Measurements from ENCODE around the gene PLEK2. TPM values are rescaled to one million over a fixed set of nuclear protein-coding genes. Genes with fewer than 3 reads are reported as not detected.
A peak's percentile ranks its signal among the peaks of the same experiment; 100 is the strongest.

PLEK2 gene
- total RNA-seq, 2 donors from 2014 or later = 1.6 to 2.0 TPM

DNA sequence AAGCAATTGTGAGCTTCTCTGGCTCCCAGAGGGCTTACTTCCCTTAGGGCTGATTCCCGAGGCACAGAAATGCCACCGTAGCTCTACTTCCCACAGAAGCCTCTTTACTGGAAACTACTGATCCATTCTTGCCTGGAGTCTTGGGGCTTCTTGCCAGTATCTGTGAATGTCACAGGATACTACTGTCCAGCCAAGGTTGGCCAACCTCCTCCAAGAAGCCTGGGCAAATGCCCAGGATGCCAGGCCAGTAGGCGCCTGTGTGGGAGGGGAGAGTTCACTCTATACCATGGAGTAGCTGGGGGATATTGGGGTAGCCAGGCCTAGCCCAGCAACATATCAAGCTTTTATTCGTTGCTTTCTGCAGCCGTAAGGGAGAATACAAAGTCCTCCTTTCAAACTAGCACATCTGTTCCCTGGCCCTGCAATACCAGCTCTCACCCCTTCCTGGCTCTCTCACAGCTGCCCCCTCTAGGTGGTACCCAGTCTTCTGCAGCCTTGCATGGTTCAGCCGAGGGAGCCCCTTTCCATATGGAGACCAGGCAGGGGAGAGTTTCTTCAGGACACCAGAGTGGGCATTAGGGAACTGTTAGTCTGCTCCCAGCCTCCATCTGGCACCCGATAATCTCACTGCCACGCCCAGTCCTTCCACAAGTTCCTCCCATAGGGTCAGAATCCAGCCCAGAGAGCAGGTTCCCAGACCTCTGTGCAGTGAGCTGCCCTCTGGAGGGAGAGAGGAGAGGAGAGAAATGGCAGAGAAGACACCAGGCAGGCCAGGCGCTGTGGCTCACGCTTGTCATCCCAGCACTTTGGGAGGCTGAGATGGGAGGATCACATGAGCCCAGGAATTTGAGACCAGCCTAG is 24.3 kb upstream of the PLEK2 start:
- no peak overlapping the region for H3K4me3 Mint-ChIP-seq
- H3K27me3 ChIP-seq (ENCODE audit: control insufficient read depth, insufficient read depth, low read length, poor library complexity, severe bottlenecking) = no peaks in the 10 kb centered on the region
- no peaks in the 10 kb centered on the region for H3K4me1 ChIP-seq (ENCODE audit: control insufficient read depth, insufficient read depth, low read length)
- TF ChIP-seq, protein P1, sequence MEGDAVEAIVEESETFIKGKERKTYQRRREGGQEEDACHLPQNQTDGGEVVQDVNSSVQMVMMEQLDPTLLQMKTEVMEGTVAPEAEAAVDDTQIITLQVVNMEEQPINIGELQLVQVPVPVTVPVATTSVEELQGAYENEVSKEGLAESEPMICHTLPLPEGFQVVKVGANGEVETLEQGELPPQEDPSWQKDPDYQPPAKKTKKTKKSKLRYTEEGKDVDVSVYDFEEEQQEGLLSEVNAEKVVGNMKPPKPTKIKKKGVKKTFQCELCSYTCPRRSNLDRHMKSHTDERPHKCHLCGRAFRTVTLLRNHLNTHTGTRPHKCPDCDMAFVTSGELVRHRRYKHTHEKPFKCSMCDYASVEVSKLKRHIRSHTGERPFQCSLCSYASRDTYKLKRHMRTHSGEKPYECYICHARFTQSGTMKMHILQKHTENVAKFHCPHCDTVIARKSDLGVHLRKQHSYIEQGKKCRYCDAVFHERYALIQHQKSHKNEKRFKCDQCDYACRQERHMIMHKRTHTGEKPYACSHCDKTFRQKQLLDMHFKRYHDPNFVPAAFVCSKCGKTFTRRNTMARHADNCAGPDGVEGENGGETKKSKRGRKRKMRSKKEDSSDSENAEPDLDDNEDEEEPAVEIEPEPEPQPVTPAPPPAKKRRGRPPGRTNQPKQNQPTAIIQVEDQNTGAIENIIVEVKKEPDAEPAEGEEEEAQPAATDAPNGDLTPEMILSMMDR (conservative IDR thresholded peaks at IDR 0.05) = peak; percentile 62
- H3K9me3 ChIP-seq (ENCODE audit: control insufficient read depth, low read length) = no peaks in the 10 kb centered on the region
- no peaks in the 10 kb centered on the region for H3K36me3 Mint-ChIP-seq (ENCODE audit: low read depth)
- no peak overlapping the region for H3K9ac ChIP-seq (ENCODE audit: extremely low read depth, low read length, poor library complexity, severe bottlenecking)
- H3K4me1 Mint-ChIP-seq = peaks cover 7% of the 10 kb centered on the region
- H3K27ac Mint-ChIP-seq = no peak overlapping the region
- H3K36me3 ChIP-seq (ENCODE audit: control insufficient read depth, insufficient read depth, low read length) = no peaks in the 10 kb centered on the region
- H3K27me3 Mint-ChIP-seq (ENCODE audit: insufficient read depth) = no peaks in the 10 kb centered on the region
- DNase-seq = peak; percentile 78
- H3K27ac ChIP-seq (ENCODE audit: low read depth, low read length) = no peak overlapping the region
- H3K9me3 Mint-ChIP-seq = no peaks in the 10 kb centered on the region
- no peak overlapping the region for H3K4me3 ChIP-seq (ENCODE audit: low read length)
- 94 to 95% methylated on average over 2 to 10 of the region's 10 CpGs for WGBS, 2 experiments (ENCODE audit: insufficient coverage in 1 of 2, insufficient read length in 1 of 2)

DNA sequence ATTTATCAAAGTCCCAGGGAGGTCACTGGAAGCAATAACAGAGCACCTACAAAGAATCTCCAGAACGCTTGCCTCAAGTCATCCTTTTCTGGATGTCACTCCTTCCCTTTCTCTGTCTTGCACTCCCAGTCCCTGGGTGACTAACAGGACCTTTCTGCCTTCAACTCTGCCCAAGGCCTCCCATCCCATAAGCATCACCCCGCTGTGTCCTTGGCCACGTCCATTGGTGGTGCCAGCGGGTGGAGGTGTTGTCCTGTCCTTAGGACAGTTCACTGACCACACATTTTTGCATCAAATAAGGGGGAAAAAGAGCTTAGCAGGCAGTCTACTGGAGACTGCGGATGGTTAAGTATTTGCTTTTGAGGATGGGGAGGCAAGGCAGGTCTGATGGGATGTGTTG is 23.6 kb upstream of the PLEK2 start:
- TF ChIP-seq, protein P1 (conservative IDR thresholded peaks at IDR 0.05) = no peak
- Histone ChIP-seq H3K36me3 (ENCODE audit: control insufficient read depth, insufficient read depth, low read length) (no peaks in the 10 kb centered on the region), H3K9me3 (ENCODE audit: control insufficient read depth, low read length) (no peaks in the 10 kb centered on the region), H3K9ac (ENCODE audit: extremely low read depth, low read length, poor library complexity, severe bottlenecking) (no peak overlapping the region), H3K4me1 (ENCODE audit: control insufficient read depth, insufficient read depth, low read length) (no peaks in the 10 kb centered on the region), H3K4me3 (ENCODE audit: low read length) (no peak overlapping the region), H3K27ac (ENCODE audit: low read depth, low read length) (no peak overlapping the region), H3K27me3 (ENCODE audit: control insufficient read depth, insufficient read depth, low read length, poor library complexity, severe bottlenecking) (no peaks in the 10 kb centered on the region)
- 83 to 95% methylated on average over 2 to 5 of the region's 5 CpGs for WGBS, 2 experiments (ENCODE audit: insufficient coverage in 1 of 2, insufficient read length in 1 of 2)
- no peak for DNase-seq
- H3K4me1 Mint-ChIP-seq = peaks cover 5% of the 10 kb centered on the region
- no peaks in the 10 kb centered on the region for H3K9me3 Mint-ChIP-seq
- H3K27ac Mint-ChIP-seq = no peak overlapping the region
- no peaks in the 10 kb centered on the region for H3K36me3 Mint-ChIP-seq (ENCODE audit: low read depth)
- H3K4me3 Mint-ChIP-seq = no peak overlapping the region
- no peaks in the 10 kb centered on the region for H3K27me3 Mint-ChIP-seq (ENCODE audit: insufficient read depth)

DNA sequence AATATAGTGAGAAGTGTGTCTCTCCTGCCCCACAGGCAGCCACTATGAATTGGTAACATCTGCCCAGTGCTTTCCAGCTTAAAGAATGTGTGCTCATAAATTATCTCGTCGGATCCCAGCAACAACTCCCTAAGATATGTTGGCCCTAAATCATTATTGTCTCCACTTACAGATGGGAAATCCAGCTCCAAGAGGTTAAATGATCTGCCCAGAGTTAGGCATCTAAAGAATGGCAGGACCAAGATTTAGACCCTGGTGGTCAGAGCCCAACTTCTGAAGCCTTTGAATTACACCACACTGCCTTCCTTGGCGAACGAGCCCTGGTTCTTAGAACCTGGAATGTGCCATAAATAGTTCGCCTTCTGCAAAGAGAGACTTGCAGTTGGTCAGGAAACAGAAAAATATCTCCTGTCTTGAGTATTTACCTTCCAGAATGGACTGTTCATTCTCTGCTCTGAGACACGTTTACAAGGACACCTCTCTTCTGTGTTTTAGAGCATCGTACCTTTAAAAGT is 20.1 kb upstream of the PLEK2 start:
- Mint-ChIP-seq H3K4me1 (peaks cover 30% of the 10 kb centered on the region), H3K4me3 (no peak overlapping the region), H3K36me3 (ENCODE audit: low read depth) (no peaks in the 10 kb centered on the region), H3K27me3 (ENCODE audit: insufficient read depth) (no peaks in the 10 kb centered on the region), H3K27ac (no peak overlapping the region), H3K9me3 (no peaks in the 10 kb centered on the region)
- H3K27ac ChIP-seq (ENCODE audit: low read depth, low read length) = no peak overlapping the region
- no peaks in the 10 kb centered on the region for H3K36me3 ChIP-seq (ENCODE audit: control insufficient read depth, insufficient read depth, low read length)
- TF ChIP-seq, protein P1 (conservative IDR thresholded peaks at IDR 0.05) = no peak
- 92 to 94% methylated on average over 7 of the region's 7 CpGs for WGBS, 2 experiments (ENCODE audit: insufficient coverage in 1 of 2, insufficient read length in 1 of 2)
- H3K4me3 ChIP-seq (ENCODE audit: low read length) = no peak overlapping the region
- DNase-seq = no peak
- H3K27me3 ChIP-seq (ENCODE audit: control insufficient read depth, insufficient read depth, low read length, poor library complexity, severe bottlenecking) = no peaks in the 10 kb centered on the region
- peaks cover 5% of the 10 kb centered on the region for H3K4me1 ChIP-seq (ENCODE audit: control insufficient read depth, insufficient read depth, low read length)
- no peak overlapping the region for H3K9ac ChIP-seq (ENCODE audit: extremely low read depth, low read length, poor library complexity, severe bottlenecking)
- no peaks in the 10 kb centered on the region for H3K9me3 ChIP-seq (ENCODE audit: control insufficient read depth, low read length)

All from endodermal cell (in vitro differentiated cells).